Gastrocnemius medialis (tissue), 4 donors: ENCODE results near the gene AMACR. TPM values are rescaled to one million over a fixed set of nuclear protein-coding genes. Genes with fewer than 3 reads are reported as not detected.

ENCODE experiments used
- ATAC-seq, 2 donors: fragments of 150-250 bp; one replicate each; pipeline ENCODE4 v1.9.1; 2016
- DNase-seq, 2 donors: peaks; one replicate each; pipeline ENCODE4 v3.0.0-alpha.2; 2019
- H3K27ac ChIP-seq, 4 donors: fragments of 200-600 bp; sonication (generic); 1 replicate in 1 of 4; 2 replicates in 3 of 4; pipeline ENCODE4 v1.5.1; 2016 to 2018; ENCODE audit warnings: mild to moderate bottlenecking in 2 of 4, moderate library complexity in 1 of 4
- H3K27me3 ChIP-seq, 3 donors: fragments of 200-600 bp; sonication (generic) in 2 of 3; 1 replicate in 1 of 3; 2 replicates in 2 of 3; pipeline versions ENCODE4 v1.5.1 to v1.6.0; 2016 to 2019; ENCODE audit warnings: mild to moderate bottlenecking in 1 of 3, moderate library complexity in 1 of 3
- H3K36me3 ChIP-seq, 2 donors: fragments of 200-600 bp; sonication (generic) in 1 of 2; one replicate each; pipeline ENCODE4 v1.5.1; 2017 to 2018
- H3K4me1 ChIP-seq, 2 donors: fragments of 200-600 bp; sonication (generic) in 1 of 2; one replicate each; pipeline ENCODE4 v1.5.1; 2016 to 2017; ENCODE audit warnings: mild to moderate bottlenecking in 2 of 2
- H3K4me3 ChIP-seq, 4 donors: fragments of 200-600 bp; sonication (generic) in 3 of 4; 1 replicate in 1 of 4; 2 replicates in 3 of 4; pipeline ENCODE4 v1.5.1; 2016 to 2019; ENCODE audit warnings: mild to moderate bottlenecking in 2 of 4
- H3K9me3 ChIP-seq, 3 donors: fragments of 200-600 bp; sonication (generic) in 2 of 3; 1 replicate in 1 of 3; 2 replicates in 2 of 3; pipeline ENCODE4 v1.5.1; 2016 to 2019
- POLR2A ChIP-seq, 2 donors: fragments of 450-650 bp; IDR thresholded peaks; one replicate each; pipeline ENCODE4 v1.6.1; 2017; ENCODE audit warnings: antibody characterized with exemption in 2 of 2, mild to moderate bottlenecking in 2 of 2, moderate library complexity in 2 of 2
- in situ Hi-C, 4 donors: fragments of 200-750 bp; cut with MboI; loops; one replicate each; pipeline versions ENCODE4 v1.15.0 to v1.8.0; 2017; ENCODE audit warnings: low sequenced_read_pairs in 4 of 4
- intact Hi-C: fragments of 100-400 bp; cut with DNase I; formaldehyde crosslinking; loops from one replicate; pipeline ENCODE4 v1.15.1; 2023; ENCODE audit warnings: low total_unique reads
- total RNA-seq, 4 donors: library from RNA; depleted of rRNA; stranded (reverse); fragments of >200 nt; gene quantifications; one replicate each; pipeline versions ENCODE4 v1.1.0 to v1.2.3, GENCODE V29; 2016
- TF ChIP-seq, protein P1 (sequence below), 5 experiments: fragments of 450-650 bp in 3 of 5; fragments of 200-600 bp in 2 of 5; sonication (generic) in 2 of 5; IDR thresholded peaks in 4 of 5; conservative IDR thresholded peaks in 1 of 5; 1 replicate in 4 of 5; 2 replicates in 1 of 5; pipeline ENCODE4 v1.5.1; 2016 to 2019; ENCODE audit warnings: antibody characterized with exemption in 5 of 5, mild to moderate bottlenecking in 3 of 5, moderate library complexity in 3 of 5

Gene AMACR
- total RNA-seq, 4 donors from 2014 or later, result 2.5 to 15.3 (median 3.1) TPM

- DNase-seq (no peak), ATAC-seq (no peak)
- intact Hi-C loops, result loop anchor here (2.0 kb wide), 1 partner anchor 471 kb away; no protein-coding TSS in a partner anchor
- Histone ChIP-seq H3K27me3 (no peaks in the 10 kb centered on the region), H3K27ac (no peak overlapping the region), H3K36me3 (no peaks in the 10 kb centered on the region), H3K9me3 (no peaks in the 10 kb centered on the region), H3K4me1 (peaks cover 0 to 6% of the 10 kb centered on the region in 2 donors), H3K4me3 (no peak overlapping the region)
- in situ Hi-C loops, result loop anchor here in 3 of 4 donors (10.0 to 25.0 kb wide), 2 partner anchors 466 to 469 kb away; no protein-coding TSS in a partner anchor
- TF ChIP-seq, protein P1, sequence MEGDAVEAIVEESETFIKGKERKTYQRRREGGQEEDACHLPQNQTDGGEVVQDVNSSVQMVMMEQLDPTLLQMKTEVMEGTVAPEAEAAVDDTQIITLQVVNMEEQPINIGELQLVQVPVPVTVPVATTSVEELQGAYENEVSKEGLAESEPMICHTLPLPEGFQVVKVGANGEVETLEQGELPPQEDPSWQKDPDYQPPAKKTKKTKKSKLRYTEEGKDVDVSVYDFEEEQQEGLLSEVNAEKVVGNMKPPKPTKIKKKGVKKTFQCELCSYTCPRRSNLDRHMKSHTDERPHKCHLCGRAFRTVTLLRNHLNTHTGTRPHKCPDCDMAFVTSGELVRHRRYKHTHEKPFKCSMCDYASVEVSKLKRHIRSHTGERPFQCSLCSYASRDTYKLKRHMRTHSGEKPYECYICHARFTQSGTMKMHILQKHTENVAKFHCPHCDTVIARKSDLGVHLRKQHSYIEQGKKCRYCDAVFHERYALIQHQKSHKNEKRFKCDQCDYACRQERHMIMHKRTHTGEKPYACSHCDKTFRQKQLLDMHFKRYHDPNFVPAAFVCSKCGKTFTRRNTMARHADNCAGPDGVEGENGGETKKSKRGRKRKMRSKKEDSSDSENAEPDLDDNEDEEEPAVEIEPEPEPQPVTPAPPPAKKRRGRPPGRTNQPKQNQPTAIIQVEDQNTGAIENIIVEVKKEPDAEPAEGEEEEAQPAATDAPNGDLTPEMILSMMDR (IDR thresholded peaks at IDR 0.05 in 4 of 5, conservative IDR thresholded peaks at IDR 0.05 in 1 of 5), result no peak
- no peak for TF ChIP-seq POLR2A (IDR thresholded peaks at IDR 0.05)
These were observed 12.0 kb downstream of the AMACR start for GRCh38 chr5:33995865-33996264.

DNA sequence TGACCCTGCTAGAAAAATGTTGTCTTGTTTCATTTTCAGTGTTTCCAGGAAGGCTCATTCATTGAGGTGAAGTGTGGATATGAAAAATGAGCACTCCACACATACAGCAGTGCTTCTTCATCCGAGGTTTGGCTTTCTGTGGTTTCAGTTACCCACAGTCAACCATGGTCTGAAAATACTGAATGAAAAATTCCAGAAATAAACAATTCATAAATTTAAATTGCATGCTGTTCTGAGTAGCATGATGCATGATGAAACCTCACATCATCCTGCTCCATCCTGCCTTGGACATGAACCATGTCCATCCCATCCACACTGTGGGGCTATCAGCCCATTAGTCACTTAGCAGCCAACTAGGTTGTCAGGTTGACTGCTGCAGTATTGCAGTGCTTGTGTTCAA lies 13.0 kb downstream of the AMACR start:
- Histone ChIP-seq H3K9me3 (no peaks in the 10 kb centered on the region), H3K36me3 (no peaks in the 10 kb centered on the region), H3K27ac (no peak overlapping the region), H3K4me3 (no peak overlapping the region), H3K4me1 (peaks cover 0 to 6% of the 10 kb centered on the region in 2 donors), H3K27me3 (no peaks in the 10 kb centered on the region)
- DNase-seq (no peak), ATAC-seq (no peak)
- intact Hi-C loops, result no loop called here
- TF ChIP-seq, protein P1 (IDR thresholded peaks at IDR 0.05 in 4 of 5, conservative IDR thresholded peaks at IDR 0.05 in 1 of 5), result no peak
- TF ChIP-seq POLR2A (IDR thresholded peaks at IDR 0.05), result no peak
- in situ Hi-C loops, result loop anchor here in 3 of 4 donors (10.0 to 25.0 kb wide), 2 partner anchors 467 to 470 kb away; no protein-coding TSS in a partner anchor

GRCh38 chr5:33992864-33993263 lies 15.0 kb downstream of the AMACR start:
- Histone ChIP-seq H3K4me3 (no peak overlapping the region), H3K27me3 (no peaks in the 10 kb centered on the region), H3K36me3 (peaks cover 0 to 13% of the 10 kb centered on the region in 2 donors), H3K4me1 (peaks cover 0 to 6% of the 10 kb centered on the region in 2 donors), H3K27ac (no peak overlapping the region), H3K9me3 (no peaks in the 10 kb centered on the region)
- ATAC-seq (no peak), DNase-seq (no peak)
- TF ChIP-seq POLR2A (IDR thresholded peaks at IDR 0.05), result no peak
- TF ChIP-seq, protein P1 (IDR thresholded peaks at IDR 0.05 in 4 of 5, conservative IDR thresholded peaks at IDR 0.05 in 1 of 5), result no peak
- in situ Hi-C loops (loop anchor here in 3 of 4 donors (10.0 to 25.0 kb wide), 2 partner anchors 469 to 472 kb away; no protein-coding TSS in a partner anchor), intact Hi-C loops (no loop called here)

- in situ Hi-C loops (loop anchor here in 2 of 4 donors (25.0 kb wide), 1 partner anchor 477 kb away; no protein-coding TSS in a partner anchor), intact Hi-C loops (no loop called here)
- TF ChIP-seq POLR2A (IDR thresholded peaks at IDR 0.05), result no peak
- TF ChIP-seq, protein P1 (IDR thresholded peaks at IDR 0.05 in 4 of 5, conservative IDR thresholded peaks at IDR 0.05 in 1 of 5), result no peak
- DNase-seq (no peak), ATAC-seq (no peak)
- Histone ChIP-seq H3K27ac (no peak overlapping the region), H3K27me3 (no peaks in the 10 kb centered on the region), H3K4me1 (no peaks in the 10 kb centered on the region), H3K4me3 (no peak overlapping the region), H3K36me3 (peaks cover 0 to 25% of the 10 kb centered on the region in 2 donors), H3K9me3 (no peaks in the 10 kb centered on the region)
These were observed 22.4 kb downstream of the AMACR start for GRCh38 chr5:33985447-33985846.
